Mesenchymal stem cell (in vitro differentiated cells and primary cell): ENCODE results near the gene ATP2C1.

ENCODE experiments used
- DNase-seq: peaks from one replicate; pipeline ENCODE4 v3.0.0-alpha.2; 2013
- H2AFZ ChIP-seq: one replicate; pipeline ENCODE4 v1.6.1; 2013; ENCODE audit warnings: low read depth, mild to moderate bottlenecking, control low read depth, inconsistent platforms, low read length, moderate library complexity
- H2AK5ac ChIP-seq: 2 replicates; pipeline ENCODE4 v1.6.1; 2013; ENCODE audit warnings: low read length, moderate library complexity, mild to moderate bottlenecking, inconsistent platforms; ENCODE audit not compliant: severe bottlenecking
- H2BK120ac ChIP-seq: one replicate; pipeline ENCODE4 v1.6.1; 2013; ENCODE audit warnings: low read depth, mild to moderate bottlenecking, inconsistent platforms, low read length, moderate library complexity
- H2BK12ac ChIP-seq, 2 experiments: one replicate each; pipeline ENCODE4 v1.6.1; 2013; ENCODE audit warnings: inconsistent platforms in 2 of 2, low read length in 2 of 2, mild to moderate bottlenecking in 2 of 2, moderate library complexity in 2 of 2, control low read depth in 1 of 2
- H2BK15ac ChIP-seq: one replicate; pipeline ENCODE4 v1.6.1; 2013; ENCODE audit warnings: mild to moderate bottlenecking, low read depth, inconsistent platforms; ENCODE audit not compliant: poor library complexity, severe bottlenecking
- H2BK5ac ChIP-seq: 2 replicates; pipeline ENCODE4 v1.6.1; 2013; ENCODE audit warnings: low read depth, mild to moderate bottlenecking, low read length, control low read depth, inconsistent platforms; ENCODE audit not compliant: poor library complexity, severe bottlenecking
- H3K14ac ChIP-seq, 2 experiments: one replicate each; pipeline ENCODE4 v1.6.1; 2013; ENCODE audit warnings: inconsistent platforms in 2 of 2, low read length in 2 of 2, control low read depth in 1 of 2, mild to moderate bottlenecking in 1 of 2, moderate library complexity in 1 of 2
- H3K18ac ChIP-seq, 2 experiments: one replicate each; pipeline ENCODE4 v1.6.1; 2013; ENCODE audit warnings: inconsistent platforms in 2 of 2, low read length in 2 of 2, control low read depth in 1 of 2, low read depth in 1 of 2, mild to moderate bottlenecking in 1 of 2
- H3K23ac ChIP-seq, 2 experiments: one replicate each; pipeline ENCODE4 v1.6.1; 2013; ENCODE audit warnings: inconsistent platforms in 2 of 2, low read length in 2 of 2, mild to moderate bottlenecking in 2 of 2, moderate library complexity in 2 of 2, control low read depth in 1 of 2
- H3K27ac ChIP-seq: 2 replicates; pipeline ENCODE4 v1.5.1; 2013; ENCODE audit warnings: mild to moderate bottlenecking, moderate library complexity, low read length, control low read depth, inconsistent platforms; ENCODE audit not compliant: poor library complexity, severe bottlenecking
- H3K27me3 ChIP-seq, 2 experiments: 2 replicates each; pipeline versions ENCODE4 v1.6.1 to v1.7.0; 2013; ENCODE audit warnings: low read length in 2 of 2, mild to moderate bottlenecking in 2 of 2, moderate library complexity in 2 of 2, control low read depth in 1 of 2, inconsistent platforms in 1 of 2; ENCODE audit not compliant: control insufficient read depth in 1 of 2, insufficient read depth in 1 of 2
- H3K36me3 ChIP-seq, 2 experiments: 2 replicates each; pipeline versions ENCODE4 v1.6.1 to v1.7.0; 2013; ENCODE audit warnings: low read length in 2 of 2, control low read depth in 1 of 2, inconsistent platforms in 1 of 2, low read depth in 1 of 2, mild to moderate bottlenecking in 1 of 2; ENCODE audit not compliant: insufficient read depth in 2 of 2, control insufficient read depth in 1 of 2
- H3K4ac ChIP-seq, 2 experiments: one replicate each; pipeline ENCODE4 v1.6.1; 2013; ENCODE audit warnings: inconsistent platforms in 2 of 2, low read length in 2 of 2, mild to moderate bottlenecking in 2 of 2, moderate library complexity in 2 of 2, control low read depth in 1 of 2, low read depth in 1 of 2
- H3K4me1 ChIP-seq: 2 replicates; pipeline ENCODE4 v1.6.1; 2013; ENCODE audit warnings: low read depth, low read length, control low read depth; ENCODE audit not compliant: control insufficient read depth, insufficient read depth
- H3K4me2 ChIP-seq: 2 replicates; pipeline ENCODE4 v1.6.1; 2013; ENCODE audit warnings: low read length, mild to moderate bottlenecking, inconsistent platforms; ENCODE audit not compliant: poor library complexity, severe bottlenecking
- H3K4me3 ChIP-seq, 2 experiments: 2 replicates each; pipeline versions ENCODE4 v1.5.1 to v1.7.0; 2013; ENCODE audit warnings: low read length in 2 of 2, mild to moderate bottlenecking in 2 of 2, control low read depth in 1 of 2, low read depth in 1 of 2; ENCODE audit not compliant: insufficient read depth in 1 of 2
- H3K79me1 ChIP-seq: replicated peaks from 2 replicates; pipeline ENCODE4 v1.6.1; 2013; ENCODE audit warnings: mild to moderate bottlenecking, control low read depth, low read length, inconsistent platforms; ENCODE audit not compliant: poor library complexity, severe bottlenecking
- H3K9ac ChIP-seq: 2 replicates; pipeline ENCODE4 v1.7.0; 2013; ENCODE audit warnings: mild to moderate bottlenecking, low read length, moderate library complexity
- H3K9me3 ChIP-seq: 2 replicates; pipeline ENCODE4 v1.7.0; 2013; ENCODE audit warnings: mild to moderate bottlenecking, low read length; ENCODE audit not compliant: control insufficient read depth
- H4K8ac ChIP-seq: one replicate; pipeline ENCODE4 v1.6.1; 2013; ENCODE audit warnings: inconsistent platforms, mild to moderate bottlenecking, low read length, moderate library complexity
- H4K91ac ChIP-seq: one replicate; pipeline ENCODE4 v1.6.1; 2013; ENCODE audit warnings: mild to moderate bottlenecking, low read length, inconsistent platforms
- WGBS: methylation state at CpG from one replicate; pipeline ENCODE4 v1.1.7; 2013; ENCODE audit warnings: mixed read lengths; 5-methylcytosine and 5-hydroxymethylcytosine counted together

The ATP2C1 gene

GRCh38 chr3:130973406-130973805, 79.5 kb downstream of the ATP2C1 start:
- no peak for DNase-seq
- Histone ChIP-seq H3K79me1 (peaks cover 9% of the 10 kb centered on the region), H3K4me3 (no peak overlapping the region), H2BK15ac (no peak overlapping the region), H2BK5ac (no peak overlapping the region), H3K9ac (no peak overlapping the region), H3K27ac (no peak overlapping the region), H3K4me1 (no peaks in the 10 kb centered on the region), H3K4me2 (no peak overlapping the region), H3K4ac (no peak overlapping the region), H4K8ac (no peak overlapping the region), H2AFZ (no peak overlapping the region), H4K91ac (no peak overlapping the region), H2BK12ac (no peak overlapping the region), H2BK120ac (no peak overlapping the region), H3K9me3 (no peaks in the 10 kb centered on the region), H3K23ac (no peak overlapping the region), H3K36me3 (peaks cover 17 to 56% of the 10 kb centered on the region in 2 experiments), H2AK5ac (no peak overlapping the region), H3K14ac (no peak overlapping the region), H3K18ac (no peak overlapping the region), H3K27me3 (no peaks in the 10 kb centered on the region)
- 98% methylated on average over 5 of the region's 5 CpGs for WGBS

- H3K23ac ChIP-seq = no peak overlapping the region
- H3K4ac ChIP-seq = no peak overlapping the region
- DNase-seq = no peak
- no peak overlapping the region for H3K4me3 ChIP-seq
- peaks cover 17 to 48% of the 10 kb centered on the region in 2 experiments for H3K36me3 ChIP-seq
- no peaks in the 10 kb centered on the region for H3K9me3 ChIP-seq
- no peak overlapping the region for H3K14ac ChIP-seq
- no peaks in the 10 kb centered on the region for H3K27me3 ChIP-seq
- H2BK12ac ChIP-seq = no peak overlapping the region
- H2BK5ac ChIP-seq = no peak overlapping the region
- no peak overlapping the region for H4K91ac ChIP-seq
- H2BK15ac ChIP-seq = no peak overlapping the region
- H2AK5ac ChIP-seq = no peak overlapping the region
- WGBS = 93% methylated on average over 2 of the region's 2 CpGs
- H3K18ac ChIP-seq = no peak overlapping the region
- no peak overlapping the region for H4K8ac ChIP-seq
- no peak overlapping the region for H2BK120ac ChIP-seq
- no peak overlapping the region for H3K4me2 ChIP-seq
- H3K9ac ChIP-seq = no peak overlapping the region
- H3K79me1 ChIP-seq = peaks cover 9% of the 10 kb centered on the region
- H3K27ac ChIP-seq = no peak overlapping the region
- H2AFZ ChIP-seq = no peak overlapping the region
- no peaks in the 10 kb centered on the region for H3K4me1 ChIP-seq
Observed at GRCh38 chr3:130974201-130974600, 80.3 kb downstream of the ATP2C1 start.

GRCh38 chr3:130975251-130975650, 81.4 kb downstream of the ATP2C1 start:
- H2BK15ac ChIP-seq = no peak overlapping the region
- H2AK5ac ChIP-seq = no peak overlapping the region
- H3K4ac ChIP-seq = no peak overlapping the region
- no peak overlapping the region for H4K8ac ChIP-seq
- H3K23ac ChIP-seq = no peak overlapping the region
- H2BK12ac ChIP-seq = no peak overlapping the region
- no peak overlapping the region for H2BK120ac ChIP-seq
- no peaks in the 10 kb centered on the region for H3K9me3 ChIP-seq
- no peak overlapping the region for H2BK5ac ChIP-seq
- H3K79me1 ChIP-seq = peaks cover 9% of the 10 kb centered on the region
- no peak overlapping the region for H3K4me3 ChIP-seq
- no peak overlapping the region for H3K18ac ChIP-seq
- no peaks in the 10 kb centered on the region for H3K27me3 ChIP-seq
- peaks cover 14 to 44% of the 10 kb centered on the region in 2 experiments for H3K36me3 ChIP-seq
- WGBS = 96% methylated on average over 3 of the region's 3 CpGs
- no peak overlapping the region for H3K27ac ChIP-seq
- no peak overlapping the region for H2AFZ ChIP-seq
- H3K9ac ChIP-seq = no peak overlapping the region
- no peak overlapping the region for H3K14ac ChIP-seq
- no peak overlapping the region for H4K91ac ChIP-seq
- H3K4me1 ChIP-seq = no peaks in the 10 kb centered on the region
- no peak overlapping the region for H3K4me2 ChIP-seq
- no peak for DNase-seq

GRCh38 chr3:130976706-130977105, 82.8 kb downstream of the ATP2C1 start:
- Histone ChIP-seq H3K27ac (no peak overlapping the region), H4K8ac (no peak overlapping the region), H3K9ac (no peak overlapping the region), H3K14ac (no peak overlapping the region), H3K36me3 (peaks cover 11 to 51% of the 10 kb centered on the region in 2 experiments), H2AK5ac (no peak overlapping the region), H3K23ac (no peak overlapping the region), H3K4me1 (no peaks in the 10 kb centered on the region), H3K27me3 (no peaks in the 10 kb centered on the region), H2BK15ac (no peak overlapping the region), H3K9me3 (no peaks in the 10 kb centered on the region), H3K4me3 (no peak overlapping the region), H3K18ac (no peak overlapping the region), H4K91ac (no peak overlapping the region), H3K79me1 (peaks cover 9% of the 10 kb centered on the region), H2BK12ac (no peak overlapping the region), H3K4me2 (no peak overlapping the region), H2BK5ac (no peak overlapping the region), H2AFZ (no peak overlapping the region), H3K4ac (no peak overlapping the region), H2BK120ac (no peak overlapping the region)
- 98% methylated on average over 4 of the region's 4 CpGs for WGBS
- DNase-seq = no peak
